C4-2B (cell line): ENCODE results near the gene TGM2.

Experiments used
- H3K27ac ChIP-seq: fragments of 450-650 bp; 2 replicates; pipeline ENCODE4 v1.5.1; 2017
- CTCF ChIP-seq: fragments of 450-650 bp; conservative IDR thresholded peaks from 2 replicates; pipeline ENCODE4 v1.5.1; 2017; ENCODE audit warnings: mild to moderate bottlenecking
- ZFX ChIP-seq: fragments of 450-650 bp; IDR thresholded peaks from 2 replicates; pipeline ENCODE4 v1.6.1; 2017

The TGM2 gene

GRCh38 chr20:38133680-38134426 is 31.2 kb downstream of the TGM2 start:
- H3K27ac ChIP-seq, result peak overlapping the region; percentile 21; the same call in 1 of the 2 replicates

GRCh38 chr20:38132910-38133501 is 32.1 kb downstream of the TGM2 start:
- no peak for TF ChIP-seq CTCF
- H3K27ac ChIP-seq, result no peak overlapping the region

More at GRCh38 chr20:38133680-38134426, 31.2 kb downstream of the TGM2 start:
- TF ChIP-seq ZFX (no peak), CTCF (no peak)

- TF ChIP-seq CTCF (no peak), ZFX (no peak)
- H3K27ac ChIP-seq, result no peak overlapping the region
These were observed 32.7 kb downstream of the TGM2 start for GRCh38 chr20:38132156-38132909.

GRCh38 chr20:38131588-38132121 is 33.4 kb downstream of the TGM2 start:
- no peak for TF ChIP-seq ZFX

GRCh38 chr20:38130687-38131587 is 34.1 kb downstream of the TGM2 start:
- no peak overlapping the region for H3K27ac ChIP-seq
- TF ChIP-seq ZFX, result no peak
- TF ChIP-seq CTCF, result no peak

More at GRCh38 chr20:38131588-38132121, 33.4 kb downstream of the TGM2 start:
- no peak overlapping the region for H3K27ac ChIP-seq

- no peak for TF ChIP-seq CTCF
- TF ChIP-seq ZFX, result no peak
- no peak overlapping the region for H3K27ac ChIP-seq
These were observed 35.0 kb downstream of the TGM2 start for GRCh38 chr20:38129893-38130609.
